Neural cell (in vitro differentiated cells): Measurements from ENCODE around the gene TMEFF2.

Source experiments
- EZH2 ChIP-seq: fragments of 200-600, 300-800 bp; shearing (Covaris generic), sonication (generic); IDR thresholded peaks from 2 replicates; pipeline ENCODE4 v1.6.1; 2014; ENCODE audit warnings: antibody characterized with exemption, low read length, borderline replicate concordance, mild to moderate bottlenecking; ENCODE audit not compliant: insufficient read depth, poor library complexity, severe bottlenecking
- POLR2AphosphoS5 ChIP-seq: IDR thresholded peaks from 2 replicates; pipeline ENCODE4 v1.6.1; 2012
- RAD21 ChIP-seq: fragments of 450-650 bp; conservative IDR thresholded peaks from 2 replicates; pipeline ENCODE4 v1.6.1; 2014; ENCODE audit warnings: antibody characterized with exemption, mild to moderate bottlenecking, moderate library complexity
- REST ChIP-seq: IDR thresholded peaks from 2 replicates; pipeline ENCODE4 v1.6.1; 2012; ENCODE audit warnings: borderline replicate concordance
- SMC3 ChIP-seq: fragments of 450-650 bp; conservative IDR thresholded peaks from 2 replicates; pipeline ENCODE4 v1.6.1; 2014; ENCODE audit warnings: antibody characterized with exemption, mild to moderate bottlenecking, moderate library complexity; ENCODE audit not compliant: poor library complexity
- TAF1 ChIP-seq: IDR thresholded peaks from 2 replicates; pipeline ENCODE4 v1.6.1; 2012; ENCODE audit warnings: low read depth
- TF ChIP-seq, protein P1 (sequence below): fragments of 450-650 bp; IDR thresholded peaks from 2 replicates; pipeline ENCODE4 v1.5.1; 2014; ENCODE audit warnings: antibody characterized with exemption, mild to moderate bottlenecking, moderate library complexity; ENCODE audit not compliant: poor library complexity, severe bottlenecking

DNA sequence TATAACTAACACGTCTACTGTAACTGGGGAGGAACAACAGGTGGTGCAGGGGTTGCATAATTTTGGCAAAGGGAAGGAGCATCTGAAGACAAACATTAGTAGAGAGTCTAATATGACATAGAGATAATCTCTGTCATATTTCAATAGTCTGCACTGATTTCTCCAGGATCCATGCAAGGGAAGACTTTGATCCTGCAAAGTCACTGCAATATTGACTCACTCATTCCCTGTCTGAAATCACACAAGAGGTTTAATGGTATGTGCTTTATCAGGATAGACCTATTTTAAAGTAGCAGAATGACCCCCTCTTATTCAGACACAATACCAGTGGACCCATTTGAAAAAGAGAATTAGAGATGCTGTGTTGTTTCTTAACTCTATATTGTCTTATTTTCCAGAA lies 249.1 kb downstream of the TMEFF2 start:
- TF ChIP-seq, protein P1, sequence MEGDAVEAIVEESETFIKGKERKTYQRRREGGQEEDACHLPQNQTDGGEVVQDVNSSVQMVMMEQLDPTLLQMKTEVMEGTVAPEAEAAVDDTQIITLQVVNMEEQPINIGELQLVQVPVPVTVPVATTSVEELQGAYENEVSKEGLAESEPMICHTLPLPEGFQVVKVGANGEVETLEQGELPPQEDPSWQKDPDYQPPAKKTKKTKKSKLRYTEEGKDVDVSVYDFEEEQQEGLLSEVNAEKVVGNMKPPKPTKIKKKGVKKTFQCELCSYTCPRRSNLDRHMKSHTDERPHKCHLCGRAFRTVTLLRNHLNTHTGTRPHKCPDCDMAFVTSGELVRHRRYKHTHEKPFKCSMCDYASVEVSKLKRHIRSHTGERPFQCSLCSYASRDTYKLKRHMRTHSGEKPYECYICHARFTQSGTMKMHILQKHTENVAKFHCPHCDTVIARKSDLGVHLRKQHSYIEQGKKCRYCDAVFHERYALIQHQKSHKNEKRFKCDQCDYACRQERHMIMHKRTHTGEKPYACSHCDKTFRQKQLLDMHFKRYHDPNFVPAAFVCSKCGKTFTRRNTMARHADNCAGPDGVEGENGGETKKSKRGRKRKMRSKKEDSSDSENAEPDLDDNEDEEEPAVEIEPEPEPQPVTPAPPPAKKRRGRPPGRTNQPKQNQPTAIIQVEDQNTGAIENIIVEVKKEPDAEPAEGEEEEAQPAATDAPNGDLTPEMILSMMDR: no peak
- TF ChIP-seq POLR2AphosphoS5: no peak
- TF ChIP-seq EZH2: no peak
- TF ChIP-seq REST: no peak
- TF ChIP-seq SMC3: no peak
- TF ChIP-seq TAF1: no peak
- TF ChIP-seq RAD21: no peak
